ENCODE measurements around the gene NFASC. TPM values are rescaled to one million over a fixed set of nuclear protein-coding genes. Genes with fewer than 3 reads are reported as not detected.

The NFASC gene
- total RNA-seq, 1 donor from 2014 or later, result 1.6 TPM

DNA sequence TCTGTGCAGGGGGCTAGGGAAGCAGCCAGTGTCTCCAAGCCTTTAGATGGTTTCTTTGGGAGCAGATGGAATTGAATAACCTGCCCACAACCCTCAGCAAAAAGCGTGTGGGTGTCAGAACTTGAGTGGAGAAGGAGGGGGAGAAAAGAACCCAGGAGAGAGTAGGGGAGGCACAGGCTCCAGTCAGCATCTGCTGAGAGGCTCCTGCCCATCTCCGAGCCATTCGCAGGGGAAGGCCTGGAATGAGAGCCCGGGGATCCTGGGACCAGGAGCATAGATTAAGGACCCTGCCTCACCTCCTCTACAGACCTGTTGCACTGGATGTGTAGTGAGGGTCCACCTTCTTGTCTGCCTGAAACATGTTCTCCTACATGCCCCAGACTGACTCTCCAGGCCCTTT lies 197.3 kb downstream of the NFASC start:
- H3K36me3 ChIP-seq (ENCODE audit: control insufficient read depth in 3 of 3, insufficient read depth in 3 of 3, low read length in 3 of 3), result no peaks in the 10 kb centered on the region
- no peak overlapping the region for H3K27ac ChIP-seq (ENCODE audit: low read depth, low read length)
- peaks cover 0 to 4% (median 0%) of the 10 kb centered on the region in 3 donors for H3K27me3 ChIP-seq (ENCODE audit: control insufficient read depth in 3 of 3, insufficient read depth in 3 of 3, low read length in 3 of 3)
- H3K9ac ChIP-seq (ENCODE audit: low read depth in 1 of 3, low read length in 3 of 3), result no peak overlapping the region
- no peaks in the 10 kb centered on the region for H3K9me3 ChIP-seq (ENCODE audit: control insufficient read depth in 3 of 3, low read length in 3 of 3)
- H3K4me1 ChIP-seq (ENCODE audit: control insufficient read depth in 3 of 3, insufficient read depth in 3 of 3, low read length in 3 of 3), result no peaks in the 10 kb centered on the region
- H3K4me3 ChIP-seq (ENCODE audit: low read length in 3 of 3), result no peak overlapping the region

DNA sequence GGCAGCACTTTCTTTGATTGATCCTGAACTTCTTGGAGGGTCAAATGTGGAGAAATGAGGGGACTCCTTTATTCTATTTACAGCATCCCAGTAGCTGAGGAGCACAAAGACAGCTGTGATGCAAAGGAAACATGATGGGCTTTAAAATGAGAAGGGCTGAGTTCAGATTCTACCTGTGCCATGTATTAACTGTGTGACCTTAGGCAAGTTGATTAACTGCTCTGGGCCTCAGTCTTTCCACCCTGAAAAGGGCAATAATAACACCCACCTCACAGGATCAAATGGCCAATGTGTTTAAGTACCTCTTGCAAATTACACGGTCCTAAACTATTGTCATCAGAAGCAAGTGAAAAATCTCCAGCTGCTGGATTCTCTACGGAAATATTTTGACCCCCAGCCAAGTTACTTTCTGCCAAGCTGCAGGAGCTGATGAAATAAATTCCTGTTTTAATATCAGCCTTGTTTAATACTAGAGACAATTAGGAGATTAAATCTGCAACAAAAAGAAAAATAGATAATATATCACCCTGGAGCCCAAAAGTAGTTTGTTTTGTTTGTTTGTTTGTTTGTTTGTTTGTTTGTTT lies 197.9 kb downstream of the NFASC start:
- Histone ChIP-seq H3K27me3 (ENCODE audit: control insufficient read depth in 3 of 3, insufficient read depth in 3 of 3, low read length in 3 of 3) (peaks cover 0 to 4% (median 0%) of the 10 kb centered on the region in 3 donors), H3K27ac (ENCODE audit: low read depth, low read length) (no peak overlapping the region), H3K9ac (ENCODE audit: low read depth in 1 of 3, low read length in 3 of 3) (no peak overlapping the region), H3K9me3 (ENCODE audit: control insufficient read depth in 3 of 3, low read length in 3 of 3) (no peaks in the 10 kb centered on the region), H3K4me1 (ENCODE audit: control insufficient read depth in 3 of 3, insufficient read depth in 3 of 3, low read length in 3 of 3) (no peaks in the 10 kb centered on the region), H3K36me3 (ENCODE audit: control insufficient read depth in 3 of 3, insufficient read depth in 3 of 3, low read length in 3 of 3) (no peaks in the 10 kb centered on the region), H3K4me3 (ENCODE audit: low read length in 3 of 3) (no peak overlapping the region)

DNA sequence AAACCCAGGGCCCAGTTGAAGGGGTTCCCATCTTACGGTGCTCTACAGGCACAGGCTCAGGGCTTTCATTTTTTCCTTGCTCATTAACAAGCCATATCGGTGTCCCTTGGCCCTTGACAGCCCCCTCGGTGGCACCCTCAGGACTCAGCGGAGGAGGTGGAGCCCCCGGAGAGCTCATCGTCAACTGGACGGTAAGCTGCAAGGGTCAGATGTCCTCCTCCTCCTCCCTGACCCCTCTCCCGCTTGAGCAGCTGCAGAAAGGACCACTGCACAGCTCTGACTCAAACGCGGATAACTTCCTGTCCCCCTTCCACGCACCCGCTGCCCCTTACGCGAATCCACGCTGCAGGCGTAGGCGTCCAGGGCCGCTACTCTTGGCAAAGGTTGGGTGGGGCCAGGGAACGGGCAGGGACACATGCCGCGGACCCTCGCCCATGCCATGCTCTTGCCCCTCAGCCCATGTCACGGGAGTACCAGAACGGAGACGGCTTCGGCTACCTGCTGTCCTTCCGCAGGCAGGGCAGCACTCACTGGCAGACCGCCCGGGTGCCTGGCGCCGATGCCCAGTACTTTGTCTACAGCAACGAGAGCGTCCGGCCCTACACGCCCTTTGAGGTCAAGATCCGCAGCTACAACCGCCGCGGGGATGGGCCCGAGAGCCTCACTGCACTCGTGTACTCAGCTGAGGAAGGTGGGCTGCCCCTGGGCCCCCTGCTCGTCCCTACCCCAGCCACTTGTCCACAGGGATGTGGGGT lies 198.9 kb downstream of the NFASC start:
- no peak overlapping the region for H3K27ac ChIP-seq (ENCODE audit: low read depth, low read length)
- no peak overlapping the region for H3K9ac ChIP-seq (ENCODE audit: low read depth in 1 of 3, low read length in 3 of 3)
- no peaks in the 10 kb centered on the region for H3K4me1 ChIP-seq (ENCODE audit: control insufficient read depth in 3 of 3, insufficient read depth in 3 of 3, low read length in 3 of 3)
- no peak overlapping the region for H3K4me3 ChIP-seq (ENCODE audit: low read length in 3 of 3)
- H3K36me3 ChIP-seq (ENCODE audit: control insufficient read depth in 3 of 3, insufficient read depth in 3 of 3, low read length in 3 of 3), result no peaks in the 10 kb centered on the region
- H3K9me3 ChIP-seq (ENCODE audit: control insufficient read depth in 3 of 3, low read length in 3 of 3), result no peaks in the 10 kb centered on the region
- peaks cover 0 to 4% (median 0%) of the 10 kb centered on the region in 3 donors for H3K27me3 ChIP-seq (ENCODE audit: control insufficient read depth in 3 of 3, insufficient read depth in 3 of 3, low read length in 3 of 3)

DNA sequence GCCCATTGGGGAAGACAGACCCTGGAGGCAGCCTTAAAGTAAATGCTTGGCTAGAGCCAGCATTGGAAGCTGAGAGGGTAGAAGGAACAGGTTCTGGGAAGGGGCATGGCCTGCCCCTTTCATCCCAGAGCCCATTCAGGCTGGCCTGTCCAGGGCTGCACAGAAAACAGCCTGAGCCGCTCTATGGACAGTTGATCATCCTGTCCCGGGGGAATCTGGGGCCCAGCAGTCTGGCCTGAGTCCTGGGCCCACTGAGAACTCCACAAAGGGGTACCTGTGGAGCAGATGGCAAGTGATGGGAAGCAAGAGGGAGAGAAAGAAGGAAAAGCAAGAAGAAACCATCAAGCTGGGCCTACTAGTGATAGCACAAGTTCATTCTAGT lies 200.4 kb downstream of the NFASC start:
- Histone ChIP-seq H3K36me3 (ENCODE audit: control insufficient read depth in 3 of 3, insufficient read depth in 3 of 3, low read length in 3 of 3) (no peaks in the 10 kb centered on the region), H3K9ac (ENCODE audit: low read depth in 1 of 3, low read length in 3 of 3) (no peak overlapping the region), H3K4me1 (ENCODE audit: control insufficient read depth in 3 of 3, insufficient read depth in 3 of 3, low read length in 3 of 3) (no peaks in the 10 kb centered on the region), H3K27me3 (ENCODE audit: control insufficient read depth in 3 of 3, insufficient read depth in 3 of 3, low read length in 3 of 3) (no peaks in the 10 kb centered on the region), H3K9me3 (ENCODE audit: control insufficient read depth in 3 of 3, low read length in 3 of 3) (no peaks in the 10 kb centered on the region), H3K27ac (ENCODE audit: low read depth, low read length) (no peak overlapping the region), H3K4me3 (ENCODE audit: low read length in 3 of 3) (no peak overlapping the region)

DNA sequence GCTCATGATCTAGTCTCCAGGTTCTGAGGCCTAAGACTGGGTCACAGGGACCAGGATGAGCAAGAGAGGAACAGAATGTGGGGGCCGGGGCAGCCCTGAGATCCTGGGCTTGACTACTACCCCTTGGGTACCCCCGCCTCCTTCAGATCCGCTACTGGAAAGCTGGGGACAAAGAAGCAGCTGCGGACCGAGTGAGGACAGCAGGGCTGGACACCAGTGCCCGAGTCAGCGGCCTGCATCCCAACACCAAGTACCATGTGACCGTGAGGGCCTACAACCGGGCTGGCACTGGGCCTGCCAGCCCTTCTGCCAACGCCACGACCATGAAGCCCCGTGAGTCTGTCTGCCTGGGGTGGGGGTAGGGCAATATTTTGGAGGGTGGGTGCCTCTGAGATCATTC lies 201.1 kb downstream of the NFASC start:
- H3K9ac ChIP-seq (ENCODE audit: low read depth in 1 of 3, low read length in 3 of 3), result no peak overlapping the region
- no peaks in the 10 kb centered on the region for H3K9me3 ChIP-seq (ENCODE audit: control insufficient read depth in 3 of 3, low read length in 3 of 3)

DNA sequence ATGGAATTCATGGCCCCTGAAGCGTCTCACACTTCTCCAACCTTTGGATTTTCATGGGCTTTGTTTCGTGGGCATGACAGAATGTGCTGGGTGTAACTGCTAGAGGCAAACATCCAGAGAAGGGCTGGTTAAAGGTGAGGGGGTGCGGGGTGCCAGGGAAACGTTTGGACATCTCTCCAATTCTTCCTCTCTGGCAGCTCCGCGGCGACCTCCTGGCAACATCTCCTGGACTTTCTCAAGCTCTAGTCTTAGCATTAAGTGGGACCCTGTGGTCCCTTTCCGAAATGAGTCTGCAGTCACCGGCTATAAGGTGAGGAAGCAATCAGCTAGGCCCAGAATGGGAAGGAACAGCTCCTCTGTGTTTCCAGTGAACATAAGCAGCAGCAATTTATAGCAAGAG lies 201.6 kb downstream of the NFASC start:
- H3K27ac ChIP-seq (ENCODE audit: low read depth, low read length), result no peak overlapping the region
- H3K36me3 ChIP-seq (ENCODE audit: control insufficient read depth in 3 of 3, insufficient read depth in 3 of 3, low read length in 3 of 3), result no peaks in the 10 kb centered on the region
- H3K9ac ChIP-seq (ENCODE audit: low read depth in 1 of 3, low read length in 3 of 3), result no peak overlapping the region
- H3K9me3 ChIP-seq (ENCODE audit: control insufficient read depth in 3 of 3, low read length in 3 of 3), result no peaks in the 10 kb centered on the region
- no peaks in the 10 kb centered on the region for H3K27me3 ChIP-seq (ENCODE audit: control insufficient read depth in 3 of 3, insufficient read depth in 3 of 3, low read length in 3 of 3)
- no peak overlapping the region for H3K4me3 ChIP-seq (ENCODE audit: low read length in 3 of 3)
- H3K4me1 ChIP-seq (ENCODE audit: control insufficient read depth in 3 of 3, insufficient read depth in 3 of 3, low read length in 3 of 3), result peaks cover 0 to 5% (median 4%) of the 10 kb centered on the region in 3 donors

More for the DNA sequence above, 201.1 kb downstream of the NFASC start:
- no peaks in the 10 kb centered on the region for H3K36me3 ChIP-seq (ENCODE audit: control insufficient read depth in 3 of 3, insufficient read depth in 3 of 3, low read length in 3 of 3)
- H3K27ac ChIP-seq (ENCODE audit: low read depth, low read length), result no peak overlapping the region
- H3K27me3 ChIP-seq (ENCODE audit: control insufficient read depth in 3 of 3, insufficient read depth in 3 of 3, low read length in 3 of 3), result no peaks in the 10 kb centered on the region
- no peaks in the 10 kb centered on the region for H3K4me1 ChIP-seq (ENCODE audit: control insufficient read depth in 3 of 3, insufficient read depth in 3 of 3, low read length in 3 of 3)
- H3K4me3 ChIP-seq (ENCODE audit: low read length in 3 of 3), result no peak overlapping the region

Other genes with a start within 250 kb of the NFASC start
- gene LRRN2, start 185.1 kb upstream of the NFASC start, total RNA-seq, result 2.1 TPM
- 2.6 TPM for gene CNTN2, start 172.3 kb downstream of the NFASC start, total RNA-seq
- 0.52 TPM for gene TMEM81, start 213.6 kb downstream of the NFASC start, total RNA-seq

Data from skeletal muscle tissue (tissue), 4 donors.